ENCODE data around the gene ZNF502. TPM values are rescaled to one million over a fixed set of nuclear protein-coding genes. Genes with fewer than 3 reads are reported as not detected.

ZNF502 gene
- total RNA-seq, 1 donor: 1.6 TPM

GRCh38 chr3:44734646-44735168 lies 22.2 kb downstream of the ZNF502 start:
- Histone ChIP-seq H3K27me3 (ENCODE audit: insufficient read depth, low read length) (no peaks in the 10 kb centered on the region), H3K4me1 (ENCODE audit: insufficient read depth, low read length) (no peaks in the 10 kb centered on the region), H3K4me3 (ENCODE audit: low read length) (no peak overlapping the region), H3K9me3 (ENCODE audit: low read depth, low read length) (peaks cover 84% of the 10 kb centered on the region)

- Histone ChIP-seq H3K27me3 (ENCODE audit: insufficient read depth, low read length) (no peaks in the 10 kb centered on the region), H3K9me3 (ENCODE audit: low read depth, low read length) (peaks cover 6% of the 10 kb centered on the region), H3K4me1 (ENCODE audit: insufficient read depth, low read length) (peaks cover 20% of the 10 kb centered on the region), H3K4me3 (ENCODE audit: low read length) (peak overlapping the region; percentile 87)
These were observed 48.6 kb downstream of the ZNF502 start for GRCh38 chr3:44761101-44761423.

GRCh38 chr3:44761424-44762169 lies 49.1 kb downstream of the ZNF502 start, which contains the start of the genes KIAA1143 and KIF15:
KIAA1143 (minus strand) TSS chr3:44761619; CDS start chr3:44761602, 17 bp downstream.
KIF15 (plus strand) TSS chr3:44761794; CDS start chr3:44761866, 72 bp downstream.
- Histone ChIP-seq H3K4me1 (ENCODE audit: insufficient read depth, low read length) (peaks cover 20% of the 10 kb centered on the region), H3K9me3 (ENCODE audit: low read depth, low read length) (peaks cover 6% of the 10 kb centered on the region), H3K27me3 (ENCODE audit: insufficient read depth, low read length) (no peaks in the 10 kb centered on the region), H3K4me3 (ENCODE audit: low read length) (peak within 1 kb of the TSS; percentile 87)

- peak overlapping the region; percentile 87 for H3K4me3 ChIP-seq (ENCODE audit: low read length)
- no peaks in the 10 kb centered on the region for H3K27me3 ChIP-seq (ENCODE audit: insufficient read depth, low read length)
- H3K4me1 ChIP-seq (ENCODE audit: insufficient read depth, low read length): peaks cover 20% of the 10 kb centered on the region
- H3K9me3 ChIP-seq (ENCODE audit: low read depth, low read length): no peaks in the 10 kb centered on the region
These were observed 49.8 kb downstream of the ZNF502 start for GRCh38 chr3:44762170-44762677.

- no peak overlapping the region for H3K4me3 ChIP-seq (ENCODE audit: low read length)
- H3K4me1 ChIP-seq (ENCODE audit: insufficient read depth, low read length): peaks cover 20% of the 10 kb centered on the region
- no peaks in the 10 kb centered on the region for H3K27me3 ChIP-seq (ENCODE audit: insufficient read depth, low read length)
- no peaks in the 10 kb centered on the region for H3K9me3 ChIP-seq (ENCODE audit: low read depth, low read length)
These were observed 50.2 kb downstream of the ZNF502 start for GRCh38 chr3:44762690-44763089.

GRCh38 chr3:44764248-44764647 lies 51.8 kb downstream of the ZNF502 start:
- Histone ChIP-seq H3K4me1 (ENCODE audit: insufficient read depth, low read length) (peaks cover 20% of the 10 kb centered on the region), H3K4me3 (ENCODE audit: low read length) (no peak overlapping the region), H3K9me3 (ENCODE audit: low read depth, low read length) (no peaks in the 10 kb centered on the region), H3K27me3 (ENCODE audit: insufficient read depth, low read length) (no peaks in the 10 kb centered on the region)

- Histone ChIP-seq H3K9me3 (ENCODE audit: low read depth, low read length) (peaks cover 14% of the 10 kb centered on the region), H3K4me3 (ENCODE audit: low read length) (no peak overlapping the region), H3K27me3 (ENCODE audit: insufficient read depth, low read length) (no peaks in the 10 kb centered on the region), H3K4me1 (ENCODE audit: insufficient read depth, low read length) (no peaks in the 10 kb centered on the region)
These were observed 59.1 kb downstream of the ZNF502 start for GRCh38 chr3:44771424-44772098.

- no peak overlapping the region for H3K4me3 ChIP-seq (ENCODE audit: low read length)
- H3K4me1 ChIP-seq (ENCODE audit: insufficient read depth, low read length): no peaks in the 10 kb centered on the region
- H3K27me3 ChIP-seq (ENCODE audit: insufficient read depth, low read length): no peaks in the 10 kb centered on the region
- peaks cover 14% of the 10 kb centered on the region for H3K9me3 ChIP-seq (ENCODE audit: low read depth, low read length)
These were observed 59.6 kb downstream of the ZNF502 start for GRCh38 chr3:44772099-44772442.

Other genes with a start within 250 kb of the ZNF502 start
- 2.8 TPM for gene ZNF445, start 235.0 kb upstream of the ZNF502 start, total RNA-seq
- gene ZKSCAN7, start 157.5 kb upstream of the ZNF502 start, total RNA-seq: 0.42 TPM
- gene ZNF660, start 127.7 kb upstream of the ZNF502 start, total RNA-seq: 0.21 TPM
- 3.4 TPM for gene ZNF197, start 87.6 kb upstream of the ZNF502 start, total RNA-seq
- 6.4 TPM for gene ZNF35, start 63.9 kb upstream of the ZNF502 start, total RNA-seq
- gene ZNF501, start 17.0 kb downstream of the ZNF502 start, total RNA-seq: 0.21 TPM
- gene KIAA1143, start 49.0 kb downstream of the ZNF502 start, total RNA-seq: 17.0 TPM
- 1.5 TPM for gene KIF15, start 49.1 kb downstream of the ZNF502 start, total RNA-seq
- 3.7 TPM for gene TMEM42, start 149.3 kb downstream of the ZNF502 start, total RNA-seq
- gene TGM4, start 161.9 kb downstream of the ZNF502 start, total RNA-seq: not detected